NOMO-1 (cell line): Measurements from ENCODE around the gene TAOK2.
A peak's percentile ranks its signal among the peaks of the same experiment; 100 is the strongest.
"Not testable (repeated sequence)": the region's sequence is repeated elsewhere in the genome, so short reads cannot be mapped to it uniquely, and the experiment has no call there.

ENCODE experiments used
- DNase-seq, 2 experiments: peaks; one replicate each; lab custom pipeline; 2025; ENCODE audit not compliant: unreplicated experiment in 2 of 2; lab: John Stamatoyannopoulos, UW

TAOK2 gene

GRCh38 chr16:30018731-30019158 lies 45.1 kb downstream of the TAOK2 start:
- DNase-seq: no peak

- no peak for DNase-seq
Observed at GRCh38 chr16:30022887-30023286, 49.2 kb downstream of the TAOK2 start, which contains the start of gene C16orf92. Gene C16orf92 (plus strand): TSS chr16:30023198. CDS start chr16:30023341, 143 bp downstream.

- DNase-seq: no peak
Observed at GRCh38 chr16:30023586-30023985, 49.9 kb downstream of the TAOK2 start.

DNA sequence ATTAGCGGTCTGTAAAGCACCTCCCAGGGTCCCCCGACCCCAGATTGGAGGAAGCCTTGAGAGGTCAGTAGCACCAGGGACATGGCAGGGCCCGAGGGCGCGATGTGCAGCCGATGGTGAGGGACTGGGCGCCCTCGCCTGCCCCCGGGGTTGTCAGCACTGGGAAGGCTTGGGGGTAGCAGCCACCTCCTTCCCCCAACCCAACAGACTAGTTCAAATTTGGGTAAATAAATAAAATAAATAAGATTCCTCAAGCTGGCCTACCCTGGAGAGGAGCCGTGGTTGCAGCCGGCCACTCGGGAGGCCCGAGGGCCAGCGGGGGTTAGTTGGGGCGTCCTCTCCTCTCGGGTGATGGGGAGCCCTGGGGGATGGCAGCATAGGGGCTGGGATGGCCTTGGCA lies 50.8 kb downstream of the TAOK2 start:
- DNase-seq: no peak

- no peak for DNase-seq
Observed at GRCh38 chr16:30025156-30025555, 51.5 kb downstream of the TAOK2 start.

DNA sequence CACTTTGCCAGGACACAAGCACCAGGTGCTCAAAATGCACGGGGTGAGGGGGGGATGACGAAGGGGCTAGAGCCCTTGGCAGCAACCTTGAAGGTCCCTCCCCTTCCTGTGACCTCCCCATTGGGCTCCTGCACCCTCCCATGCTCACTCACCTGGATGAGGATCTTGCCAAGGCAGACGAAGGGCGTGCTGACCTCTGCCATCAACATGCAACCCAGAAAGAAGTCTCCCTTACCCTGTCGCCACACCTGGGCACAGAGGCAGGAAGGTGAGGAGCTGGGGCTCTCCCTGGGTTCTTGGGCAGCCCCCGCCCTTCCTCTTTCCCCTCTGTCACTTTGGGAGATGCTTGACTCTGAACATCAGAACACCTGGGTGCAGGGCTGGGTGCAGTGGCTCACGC lies 51.9 kb downstream of the TAOK2 start:
- no peak for DNase-seq

- no peak for DNase-seq
Observed at GRCh38 chr16:30026449-30026848, 52.8 kb downstream of the TAOK2 start.

GRCh38 chr16:30027588-30028437 lies 54.1 kb downstream of the TAOK2 start:
- no peak for DNase-seq

DNA sequence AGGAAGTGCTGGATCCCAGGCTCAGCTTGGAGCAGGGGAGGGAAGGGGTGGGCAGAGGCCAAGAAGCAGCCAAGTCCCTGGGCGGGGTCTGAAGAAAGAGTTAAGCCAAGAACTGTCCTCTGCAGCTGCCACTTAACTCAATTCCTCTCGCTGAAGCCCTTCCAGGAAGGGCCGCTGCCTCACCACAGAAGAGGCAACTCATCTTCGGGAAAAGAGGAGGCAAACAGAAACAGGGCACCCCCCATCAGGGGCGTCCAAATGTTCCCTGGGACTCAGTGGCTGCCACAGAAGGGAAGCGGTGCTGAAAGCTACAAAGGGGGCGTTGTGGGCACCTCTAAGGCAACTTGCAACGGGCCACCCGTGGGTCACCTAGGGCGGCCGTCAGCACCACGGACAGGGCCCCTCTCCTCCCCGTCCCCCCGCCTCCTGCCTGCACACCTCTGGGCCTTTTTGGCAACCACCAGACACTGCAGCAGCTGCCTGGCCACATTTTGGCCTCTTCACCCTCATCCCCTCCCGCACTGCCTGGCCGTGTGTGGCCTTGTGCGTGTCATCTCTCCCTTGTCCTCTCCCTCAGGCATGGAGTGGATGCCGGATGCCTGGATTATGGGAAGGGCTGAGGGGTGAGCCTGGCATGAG lies 54.9 kb downstream of the TAOK2 start:
- peak in 1 of 2 experiments; percentile 22 for DNase-seq

DNA sequence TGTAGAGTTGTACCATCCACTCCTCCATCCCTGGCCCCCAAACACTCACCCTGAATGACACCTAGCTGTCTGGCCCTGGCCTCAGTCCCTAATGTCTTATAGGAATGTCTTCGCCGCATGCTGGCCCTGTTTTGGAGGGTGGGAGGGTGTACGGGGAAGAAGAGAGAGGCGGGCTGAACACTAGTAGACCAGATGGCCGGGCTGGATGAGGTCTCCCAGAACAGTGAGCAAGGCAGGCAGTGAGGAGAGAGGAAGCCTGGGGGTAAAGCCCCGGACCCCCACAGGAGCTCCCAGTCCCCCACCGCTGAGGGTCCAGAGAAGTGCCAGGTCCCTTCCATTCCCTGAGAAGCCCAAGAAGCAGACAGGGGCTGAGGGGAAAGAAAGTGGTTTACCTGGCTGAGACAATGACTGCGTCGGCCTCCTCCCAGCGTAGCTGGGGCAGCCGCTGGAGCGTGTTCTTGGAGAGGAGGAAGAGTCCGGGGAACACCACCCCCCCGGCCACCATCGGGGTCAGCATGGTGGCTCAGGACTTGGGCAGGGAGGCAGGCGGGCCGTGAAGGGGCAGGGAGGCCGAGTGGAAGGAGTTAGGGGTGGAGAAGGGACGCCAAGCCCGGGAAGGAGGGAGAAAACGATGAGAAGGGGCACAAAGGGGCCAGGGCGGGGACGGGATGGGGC lies 56.5 kb downstream of the TAOK2 start:
- DNase-seq: no peak

- DNase-seq: no peak
Observed at GRCh38 chr16:30030841-30031413, 57.3 kb downstream of the TAOK2 start, which contains the start of gene TLCD3B. Gene TLCD3B (minus strand): TSS chr16:30031271. CDS start chr16:30030527, 744 bp downstream.

DNA sequence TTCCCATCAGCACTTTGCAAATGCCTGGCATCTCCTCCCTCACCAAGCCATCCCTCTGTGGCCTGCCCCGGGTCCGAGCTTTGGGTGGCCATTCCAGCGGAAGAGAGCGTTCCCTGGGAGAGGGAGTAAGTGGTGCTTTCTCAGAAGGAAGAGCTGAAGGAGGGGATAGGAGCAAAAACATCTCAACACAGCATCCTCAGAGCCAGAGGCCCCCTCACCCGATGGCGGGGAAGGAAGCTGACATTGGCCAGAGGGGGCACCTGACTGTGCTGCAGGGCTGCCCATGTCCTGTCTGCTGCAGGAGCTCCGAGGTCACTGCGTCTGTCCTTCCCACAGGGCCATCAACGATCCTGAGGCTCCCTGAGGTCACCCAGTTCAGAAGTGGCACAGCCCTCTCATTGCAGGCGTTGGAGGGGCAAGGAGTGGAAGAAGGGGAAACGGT lies 57.8 kb downstream of the TAOK2 start:
- no peak for DNase-seq

- DNase-seq: peak; percentile 33 to 62
Observed at GRCh38 chr16:30032083-30032819, 58.6 kb downstream of the TAOK2 start.

DNA sequence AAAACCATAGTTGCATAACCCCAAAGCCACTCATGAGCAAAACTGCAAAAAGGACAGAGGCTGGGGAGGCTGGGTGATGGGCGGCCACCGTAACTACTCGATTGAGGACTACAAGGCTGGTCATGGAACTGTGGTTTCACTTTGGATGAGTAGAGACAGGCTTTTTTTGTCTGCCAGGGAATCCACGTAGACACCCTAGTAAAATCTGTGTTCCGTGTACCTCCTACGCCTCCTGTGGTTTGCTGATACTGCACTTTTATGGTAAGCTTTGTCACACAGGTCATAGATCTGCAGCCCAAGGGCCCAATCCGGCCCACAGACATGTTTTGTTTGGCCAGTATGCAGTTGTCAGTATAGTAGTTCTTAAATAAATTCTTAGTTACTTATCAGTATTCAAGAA lies 59.6 kb downstream of the TAOK2 start:
- no peak for DNase-seq

DNA sequence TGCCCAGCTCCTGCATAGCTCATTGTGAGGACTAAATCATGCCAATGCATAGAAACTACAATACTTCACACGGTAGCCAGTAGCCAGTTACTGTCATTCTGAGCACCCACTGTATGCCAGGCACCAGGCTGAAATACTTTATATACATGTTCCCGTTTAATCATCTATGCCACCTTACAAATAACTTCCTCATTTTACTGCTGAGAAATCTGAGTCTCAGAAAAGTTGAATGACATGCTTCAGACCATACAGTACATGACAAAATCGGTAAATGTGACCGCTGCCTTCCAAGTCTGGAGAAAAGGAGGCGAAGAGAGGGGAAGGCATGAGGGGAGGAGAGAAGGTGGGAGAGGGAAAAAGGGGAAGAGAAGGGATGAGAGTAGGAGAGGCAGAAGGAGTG lies 66.6 kb downstream of the TAOK2 start:
- DNase-seq: peak in 1 of 2 experiments; percentile 56

GRCh38 chr16:30040690-30041089 lies 67.0 kb downstream of the TAOK2 start:
- DNase-seq: not testable (repeated sequence)

- peak in 1 of 2 experiments; percentile 13 for DNase-seq
Observed at GRCh38 chr16:30041841-30042240, 68.2 kb downstream of the TAOK2 start.
